ENCODE measurements around the gene OR3A3.
"Not testable (repeated sequence)": the region's sequence is repeated elsewhere in the genome, so short reads cannot be mapped to it uniquely, and the experiment has no call there.

OR3A3 gene

GRCh38 chr17:3400055-3400454, 11.1 kb upstream of the OR3A3 start:
- no peak overlapping the region for H3K4me3 ChIP-seq (ENCODE audit: low read length)
- DNase-seq (ENCODE audit: low read depth), result no peak
- TF ChIP-seq, protein P1, sequence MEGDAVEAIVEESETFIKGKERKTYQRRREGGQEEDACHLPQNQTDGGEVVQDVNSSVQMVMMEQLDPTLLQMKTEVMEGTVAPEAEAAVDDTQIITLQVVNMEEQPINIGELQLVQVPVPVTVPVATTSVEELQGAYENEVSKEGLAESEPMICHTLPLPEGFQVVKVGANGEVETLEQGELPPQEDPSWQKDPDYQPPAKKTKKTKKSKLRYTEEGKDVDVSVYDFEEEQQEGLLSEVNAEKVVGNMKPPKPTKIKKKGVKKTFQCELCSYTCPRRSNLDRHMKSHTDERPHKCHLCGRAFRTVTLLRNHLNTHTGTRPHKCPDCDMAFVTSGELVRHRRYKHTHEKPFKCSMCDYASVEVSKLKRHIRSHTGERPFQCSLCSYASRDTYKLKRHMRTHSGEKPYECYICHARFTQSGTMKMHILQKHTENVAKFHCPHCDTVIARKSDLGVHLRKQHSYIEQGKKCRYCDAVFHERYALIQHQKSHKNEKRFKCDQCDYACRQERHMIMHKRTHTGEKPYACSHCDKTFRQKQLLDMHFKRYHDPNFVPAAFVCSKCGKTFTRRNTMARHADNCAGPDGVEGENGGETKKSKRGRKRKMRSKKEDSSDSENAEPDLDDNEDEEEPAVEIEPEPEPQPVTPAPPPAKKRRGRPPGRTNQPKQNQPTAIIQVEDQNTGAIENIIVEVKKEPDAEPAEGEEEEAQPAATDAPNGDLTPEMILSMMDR (conservative IDR thresholded peaks at IDR 0.05; ENCODE audit: low read depth, low read length), result no peak

DNA sequence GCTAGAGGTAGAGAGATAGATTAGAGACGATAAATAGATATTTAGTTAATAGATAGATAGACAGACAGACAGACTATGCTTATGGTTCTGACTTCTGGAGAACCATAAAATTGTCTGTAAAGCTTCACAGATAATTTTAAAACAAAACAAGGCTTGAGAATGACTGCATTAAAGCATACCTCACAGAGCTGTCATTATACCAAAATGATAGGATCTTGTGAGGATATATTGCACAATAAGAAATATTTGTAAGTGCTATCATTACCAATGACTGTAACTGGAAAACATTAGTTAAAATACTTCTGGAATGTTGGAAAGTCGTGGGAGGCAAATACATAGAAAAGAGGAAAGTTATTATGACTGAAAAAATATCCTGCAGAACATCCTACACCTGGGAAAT, 9.4 kb upstream of the OR3A3 start:
- TF ChIP-seq, protein P1 (conservative IDR thresholded peaks at IDR 0.05; ENCODE audit: low read depth, low read length), result no peak
- no peak for DNase-seq (ENCODE audit: low read depth)
- no peak overlapping the region for H3K4me3 ChIP-seq (ENCODE audit: low read length)

DNA sequence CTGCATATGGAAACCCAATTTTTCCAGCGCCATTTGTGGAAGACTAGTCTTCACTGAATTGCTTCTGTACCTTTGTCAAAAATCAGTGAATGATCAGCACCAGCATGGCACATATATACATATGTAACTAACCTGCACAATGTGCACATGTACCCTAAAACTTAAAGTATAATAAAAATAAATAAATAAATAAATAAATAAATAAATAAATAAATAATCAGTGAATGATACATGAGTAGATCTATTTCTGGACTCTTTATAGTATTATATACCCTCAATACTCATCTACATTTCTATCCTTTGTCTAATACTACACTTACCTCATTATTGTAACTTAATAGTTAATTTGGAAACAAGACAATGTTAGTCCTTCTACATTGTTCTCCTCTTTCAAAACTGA, 7.3 kb upstream of the OR3A3 start:
- DNase-seq (ENCODE audit: low read depth); H3K4me3 ChIP-seq (ENCODE audit: low read length): not testable (repeated sequence)

GRCh38 chr17:3412216-3412615, 1.0 kb downstream of the OR3A3 start:
- H3K4me3 ChIP-seq (ENCODE audit: low read length); DNase-seq (ENCODE audit: low read depth): not testable (repeated sequence)

GRCh38 chr17:3415610-3416009, 4.4 kb downstream of the OR3A3 start:
- TF ChIP-seq, protein P1 (conservative IDR thresholded peaks at IDR 0.05; ENCODE audit: low read depth, low read length), result no peak
- no peak for DNase-seq (ENCODE audit: low read depth)
- H3K4me3 ChIP-seq (ENCODE audit: low read length), result no peak overlapping the region

GRCh38 chr17:3418222-3418621, 7.1 kb downstream of the OR3A3 start:
- H3K4me3 ChIP-seq (ENCODE audit: low read length), result no peak overlapping the region
- TF ChIP-seq, protein P1 (conservative IDR thresholded peaks at IDR 0.05; ENCODE audit: low read depth, low read length), result no peak
- no peak for DNase-seq (ENCODE audit: low read depth)

GRCh38 chr17:3433215-3433614, 22.0 kb downstream of the OR3A3 start:
- H3K4me3 ChIP-seq (ENCODE audit: low read length); DNase-seq (ENCODE audit: low read depth): not testable (repeated sequence)

GRCh38 chr17:3433741-3434140, 22.6 kb downstream of the OR3A3 start, which contains the start of gene OR1E2:
OR1E2 (minus strand) TSS chr17:3433841; CDS start chr17:3433841, 0 bp downstream.
- no peak within 1 kb of the TSS for H3K4me3 ChIP-seq (ENCODE audit: low read length)
- TF ChIP-seq, protein P1 (conservative IDR thresholded peaks at IDR 0.05; ENCODE audit: low read depth, low read length), result no peak
- DNase-seq (ENCODE audit: low read depth), result no peak

DNA sequence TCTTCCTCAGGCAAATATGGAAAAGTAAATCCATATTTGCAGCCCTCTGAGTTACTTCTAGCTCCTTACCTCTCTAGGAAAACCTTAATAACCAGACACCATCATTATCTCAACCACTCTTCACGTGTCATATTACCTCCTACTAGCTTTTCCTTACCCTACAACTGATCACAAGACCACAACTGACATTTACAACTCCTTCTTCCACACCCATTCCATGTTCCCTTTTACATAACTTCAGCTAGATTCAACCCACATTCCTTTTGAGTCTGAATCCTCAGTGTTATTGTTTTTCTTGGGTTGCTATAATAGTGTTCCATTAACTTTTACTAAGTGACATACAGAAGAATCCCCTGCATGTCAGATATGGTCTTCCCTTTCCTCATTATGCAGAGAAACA, 27.2 kb downstream of the OR3A3 start:
- H3K4me3 ChIP-seq (ENCODE audit: low read length), result no peak overlapping the region
- DNase-seq (ENCODE audit: low read depth), result no peak
- TF ChIP-seq, protein P1 (conservative IDR thresholded peaks at IDR 0.05; ENCODE audit: low read depth, low read length), result no peak
